DOHH2 (cell line): ENCODE results near the gene NOTCH1.

ENCODE experiments used
- H3F3A ChIP-seq: fragments of 200-600 bp; sonication (generic), shearing (Covaris generic); 2 replicates; pipeline ENCODE4 v1.6.0; 2016; ENCODE audit warnings: antibody characterized with exemption, mild to moderate bottlenecking; ENCODE audit not compliant: control insufficient read depth, insufficient read depth
- H3K27ac ChIP-seq: fragments of 200-600 bp; sonication (generic); 2 replicates; pipeline ENCODE4 v1.5.1; 2014; ENCODE audit warnings: low read depth, mild to moderate bottlenecking, low read length, moderate library complexity
- H3K27me3 ChIP-seq: fragments of 200-600 bp; sonication (generic); 2 replicates; pipeline ENCODE4 v1.6.1; 2014; ENCODE audit warnings: mild to moderate bottlenecking, low read length, mixed read lengths; ENCODE audit not compliant: control insufficient read depth
- H3K36me3 ChIP-seq: fragments of 200-600 bp; sonication (generic); 2 replicates; pipeline ENCODE4 v1.6.1; 2014; ENCODE audit warnings: mild to moderate bottlenecking, low read length, moderate library complexity, mixed read lengths; ENCODE audit not compliant: control insufficient read depth
- H3K4me1 ChIP-seq: fragments of 200-600 bp; sonication (generic); 2 replicates; pipeline ENCODE4 v1.6.1; 2014; ENCODE audit warnings: mild to moderate bottlenecking, low read length, mixed read lengths; ENCODE audit not compliant: control insufficient read depth
- H3K4me2 ChIP-seq: fragments of 200-600 bp; sonication (generic); 2 replicates; pipeline ENCODE4 v1.6.0; 2014; ENCODE audit warnings: mild to moderate bottlenecking, low read length, moderate library complexity
- H3K4me3 ChIP-seq: fragments of 200-600 bp; sonication (generic); 2 replicates; pipeline ENCODE4 v1.5.1; 2014; ENCODE audit warnings: mild to moderate bottlenecking, low read length, mixed read lengths
- H3K79me2 ChIP-seq: fragments of 200-600 bp; sonication (generic); 2 replicates; pipeline ENCODE4 v1.6.1; 2014; ENCODE audit warnings: mild to moderate bottlenecking, low read length, mixed read lengths; ENCODE audit not compliant: control insufficient read depth
- H3K9me2 ChIP-seq: fragments of 200-600 bp; sonication (generic); replicated peaks from 2 replicates; pipeline ENCODE4 v1.6.1; 2014; ENCODE audit warnings: mild to moderate bottlenecking, low read length, mixed read lengths; ENCODE audit not compliant: control insufficient read depth
- H3K9me3 ChIP-seq: fragments of 200-600 bp; sonication (generic); 2 replicates; pipeline ENCODE4 v1.6.1; 2014; ENCODE audit warnings: antibody characterized with exemption, low read length, mixed read lengths; ENCODE audit not compliant: control insufficient read depth, insufficient read depth
- H4K20me1 ChIP-seq: fragments of 200-600 bp; sonication (generic); 2 replicates; pipeline ENCODE4 v1.6.0; 2014; ENCODE audit warnings: low read depth, mild to moderate bottlenecking, antibody characterized with exemption, low read length, moderate library complexity; ENCODE audit not compliant: control insufficient read depth, insufficient read depth
- EZH2phosphoT487 ChIP-seq: fragments of 200-600 bp; sonication (generic); IDR thresholded peaks from 2 replicates; pipeline ENCODE4 v1.6.1; 2017; ENCODE audit warnings: borderline replicate concordance, mild to moderate bottlenecking, antibody characterized with exemption, low read length, moderate library complexity, mixed read lengths
- TF ChIP-seq, protein P1 (sequence below): fragments of 200-600 bp; sonication (generic); IDR thresholded peaks from one replicate; pipeline ENCODE4 v1.5.1; 2014; ENCODE audit warnings: antibody characterized with exemption, mild to moderate bottlenecking, low read depth, low read length; ENCODE audit not compliant: poor library complexity, severe bottlenecking

The NOTCH1 gene

DNA sequence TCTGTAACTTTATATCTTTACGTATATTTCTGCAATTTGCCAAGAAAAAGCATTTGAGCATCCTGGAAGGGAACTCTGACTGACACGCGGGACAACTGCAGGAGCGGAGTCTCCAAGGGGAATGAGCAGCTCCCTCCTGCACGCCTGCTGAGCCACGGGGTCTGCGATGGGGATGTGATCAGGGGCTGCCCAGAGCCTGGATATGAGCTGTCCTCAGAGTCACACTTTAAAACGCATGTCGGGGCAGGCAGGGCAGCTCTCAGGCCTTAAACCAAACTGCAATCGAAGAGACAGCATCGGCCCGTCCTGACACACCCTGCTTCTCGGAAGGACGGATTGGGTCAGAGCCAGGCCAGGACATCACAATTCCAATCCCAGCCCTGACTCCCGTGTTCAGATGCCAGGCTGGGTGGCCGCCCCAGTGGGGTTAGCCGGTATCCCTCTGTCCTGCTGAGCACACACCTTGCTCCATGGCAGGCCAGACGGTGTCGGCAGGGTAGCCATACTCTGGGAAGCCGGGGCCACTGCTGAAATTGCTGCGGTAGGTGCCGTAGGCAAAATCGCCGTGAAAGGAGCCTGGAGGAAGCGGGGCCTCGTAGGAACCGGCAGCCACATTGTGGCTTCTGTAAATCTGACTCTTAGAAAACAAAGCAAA, 80.2 kb downstream of the NOTCH1 start:
- TF ChIP-seq EZH2phosphoT487, result no peak
- TF ChIP-seq, protein P1, sequence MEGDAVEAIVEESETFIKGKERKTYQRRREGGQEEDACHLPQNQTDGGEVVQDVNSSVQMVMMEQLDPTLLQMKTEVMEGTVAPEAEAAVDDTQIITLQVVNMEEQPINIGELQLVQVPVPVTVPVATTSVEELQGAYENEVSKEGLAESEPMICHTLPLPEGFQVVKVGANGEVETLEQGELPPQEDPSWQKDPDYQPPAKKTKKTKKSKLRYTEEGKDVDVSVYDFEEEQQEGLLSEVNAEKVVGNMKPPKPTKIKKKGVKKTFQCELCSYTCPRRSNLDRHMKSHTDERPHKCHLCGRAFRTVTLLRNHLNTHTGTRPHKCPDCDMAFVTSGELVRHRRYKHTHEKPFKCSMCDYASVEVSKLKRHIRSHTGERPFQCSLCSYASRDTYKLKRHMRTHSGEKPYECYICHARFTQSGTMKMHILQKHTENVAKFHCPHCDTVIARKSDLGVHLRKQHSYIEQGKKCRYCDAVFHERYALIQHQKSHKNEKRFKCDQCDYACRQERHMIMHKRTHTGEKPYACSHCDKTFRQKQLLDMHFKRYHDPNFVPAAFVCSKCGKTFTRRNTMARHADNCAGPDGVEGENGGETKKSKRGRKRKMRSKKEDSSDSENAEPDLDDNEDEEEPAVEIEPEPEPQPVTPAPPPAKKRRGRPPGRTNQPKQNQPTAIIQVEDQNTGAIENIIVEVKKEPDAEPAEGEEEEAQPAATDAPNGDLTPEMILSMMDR, result no peak
- Histone ChIP-seq H4K20me1 (no peaks in the 10 kb centered on the region; the same call in none of the 2 replicates), H3K36me3 (peaks cover 92% of the 10 kb centered on the region), H3K79me2 (peaks cover 14% of the 10 kb centered on the region), H3K9me2 (no peaks in the 10 kb centered on the region), H3K4me1 (no peaks in the 10 kb centered on the region), H3F3A (no peaks in the 10 kb centered on the region), H3K27ac (no peak overlapping the region), H3K9me3 (no peaks in the 10 kb centered on the region), H3K4me2 (no peak overlapping the region), H3K4me3 (no peak overlapping the region), H3K27me3 (no peaks in the 10 kb centered on the region)

DNA sequence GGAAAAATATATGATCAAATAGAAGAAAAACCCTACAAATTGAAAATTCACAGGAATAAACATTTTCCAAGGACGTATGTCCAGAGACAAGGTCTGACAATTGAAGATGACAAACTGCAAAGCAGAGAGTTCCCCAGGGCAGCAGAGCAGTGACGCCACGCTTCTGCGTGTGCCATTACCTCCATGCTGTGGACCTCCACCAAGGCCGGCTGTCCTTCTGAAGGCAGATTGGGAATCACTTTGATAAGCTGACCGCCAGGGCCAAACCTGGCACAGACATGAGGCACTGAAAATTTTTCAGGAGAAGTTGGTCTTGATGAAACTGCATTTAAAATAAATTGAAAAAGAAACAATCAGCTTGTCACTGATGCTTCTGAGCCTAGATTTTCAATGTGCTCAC, 81.6 kb downstream of the NOTCH1 start:
- TF ChIP-seq, protein P1, result no peak
- no peak for TF ChIP-seq EZH2phosphoT487
- Histone ChIP-seq H4K20me1 (no peaks in the 10 kb centered on the region; the same call in none of the 2 replicates), H3K9me2 (no peaks in the 10 kb centered on the region), H3K27ac (no peak overlapping the region), H3K79me2 (0 out of 2 replicates have a peak, but pooled peaks cover 2% of the 10 kb centered on the region), H3K4me1 (no peaks in the 10 kb centered on the region), H3K9me3 (no peaks in the 10 kb centered on the region), H3K4me3 (no peak overlapping the region), H3K36me3 (peaks cover 89% of the 10 kb centered on the region), H3K27me3 (no peaks in the 10 kb centered on the region), H3F3A (no peaks in the 10 kb centered on the region), H3K4me2 (no peak overlapping the region)

DNA sequence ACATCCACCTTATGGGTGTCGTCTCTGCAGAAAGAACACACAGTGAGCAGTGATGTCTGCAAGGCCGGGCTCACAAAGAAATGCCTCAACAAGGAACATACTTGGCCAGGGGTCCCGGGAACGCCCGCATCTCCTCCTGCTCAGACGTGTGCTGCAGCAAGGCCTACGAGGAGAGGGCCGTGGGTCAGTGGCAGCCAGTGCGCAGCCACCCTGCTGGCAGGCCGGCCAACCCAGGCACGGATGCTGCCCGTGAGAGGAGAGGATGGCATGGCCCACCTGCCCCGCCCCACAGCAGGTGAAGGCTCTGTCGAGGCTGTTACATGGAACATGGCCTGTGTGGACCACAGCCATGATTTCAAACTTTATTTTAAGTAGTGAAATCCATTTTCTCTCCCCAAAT, 82.3 kb downstream of the NOTCH1 start:
- Histone ChIP-seq H4K20me1 (no peaks in the 10 kb centered on the region; the same call in none of the 2 replicates), H3K79me2 (no peaks in the 10 kb centered on the region), H3K9me2 (no peaks in the 10 kb centered on the region), H3K4me1 (no peaks in the 10 kb centered on the region), H3K36me3 (peaks cover 89% of the 10 kb centered on the region), H3F3A (no peaks in the 10 kb centered on the region), H3K9me3 (no peaks in the 10 kb centered on the region), H3K4me3 (no peak overlapping the region), H3K4me2 (no peak overlapping the region), H3K27me3 (no peaks in the 10 kb centered on the region), H3K27ac (no peak overlapping the region)
- TF ChIP-seq EZH2phosphoT487, result no peak
- TF ChIP-seq, protein P1, result no peak
